GM12892 (cell line): ENCODE measurements around the gene P2RY12.

Experiments used
- POLR2A ChIP-seq: IDR thresholded peaks from 2 replicates; pipeline ENCODE4 v1.6.1; 2011; ENCODE audit warnings: low read depth, low read length, control low read depth
- TAF1 ChIP-seq: IDR thresholded peaks from 2 replicates; pipeline ENCODE4 v1.6.1; 2011; ENCODE audit warnings: low read depth, mild to moderate bottlenecking, control low read depth, low read length, borderline replicate concordance

GRCh38 chr3:151428386-151428785, 43.8 kb upstream of the P2RY12 start:
- TF ChIP-seq POLR2A (no peak), TAF1 (no peak)
